ENCODE measurements around the gene CFAP45. TPM values are rescaled to one million over a fixed set of nuclear protein-coding genes. Genes with fewer than 3 reads are reported as not detected.

Gene CFAP45
- total and polyA plus RNA-seq, 7 donors = 0.04 to 0.42 (median 0.19) TPM; not detected in 3

GRCh38 chr1:159839116-159839849, 60.7 kb downstream of the CFAP45 start:
- ATAC-seq = no peak
- TF ChIP-seq, protein P1, sequence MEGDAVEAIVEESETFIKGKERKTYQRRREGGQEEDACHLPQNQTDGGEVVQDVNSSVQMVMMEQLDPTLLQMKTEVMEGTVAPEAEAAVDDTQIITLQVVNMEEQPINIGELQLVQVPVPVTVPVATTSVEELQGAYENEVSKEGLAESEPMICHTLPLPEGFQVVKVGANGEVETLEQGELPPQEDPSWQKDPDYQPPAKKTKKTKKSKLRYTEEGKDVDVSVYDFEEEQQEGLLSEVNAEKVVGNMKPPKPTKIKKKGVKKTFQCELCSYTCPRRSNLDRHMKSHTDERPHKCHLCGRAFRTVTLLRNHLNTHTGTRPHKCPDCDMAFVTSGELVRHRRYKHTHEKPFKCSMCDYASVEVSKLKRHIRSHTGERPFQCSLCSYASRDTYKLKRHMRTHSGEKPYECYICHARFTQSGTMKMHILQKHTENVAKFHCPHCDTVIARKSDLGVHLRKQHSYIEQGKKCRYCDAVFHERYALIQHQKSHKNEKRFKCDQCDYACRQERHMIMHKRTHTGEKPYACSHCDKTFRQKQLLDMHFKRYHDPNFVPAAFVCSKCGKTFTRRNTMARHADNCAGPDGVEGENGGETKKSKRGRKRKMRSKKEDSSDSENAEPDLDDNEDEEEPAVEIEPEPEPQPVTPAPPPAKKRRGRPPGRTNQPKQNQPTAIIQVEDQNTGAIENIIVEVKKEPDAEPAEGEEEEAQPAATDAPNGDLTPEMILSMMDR (IDR thresholded peaks at IDR 0.05) = no peak
- no peaks in the 10 kb centered on the region for H3K27me3 ChIP-seq (ENCODE audit: insufficient read depth in 3 of 3, low read length in 2 of 3)
- no peaks in the 10 kb centered on the region for H3K9me3 ChIP-seq
- H3K4me3 ChIP-seq = no peak overlapping the region
- H3K27ac ChIP-seq = no peak overlapping the region
- peaks cover 0 to 12% of the 10 kb centered on the region in 2 donors for H3K36me3 ChIP-seq (ENCODE audit: insufficient read depth in 1 of 2, low read depth in 1 of 2)
- H3K4me1 ChIP-seq = no peaks in the 10 kb centered on the region
- DNase-seq = no peak
- intact Hi-C loops (cut with DNase I) = no loop called here
- 90 to 95% (median 93%) methylated on average over 5 of the region's 5 CpGs for WGBS, 3 donors

DNA sequence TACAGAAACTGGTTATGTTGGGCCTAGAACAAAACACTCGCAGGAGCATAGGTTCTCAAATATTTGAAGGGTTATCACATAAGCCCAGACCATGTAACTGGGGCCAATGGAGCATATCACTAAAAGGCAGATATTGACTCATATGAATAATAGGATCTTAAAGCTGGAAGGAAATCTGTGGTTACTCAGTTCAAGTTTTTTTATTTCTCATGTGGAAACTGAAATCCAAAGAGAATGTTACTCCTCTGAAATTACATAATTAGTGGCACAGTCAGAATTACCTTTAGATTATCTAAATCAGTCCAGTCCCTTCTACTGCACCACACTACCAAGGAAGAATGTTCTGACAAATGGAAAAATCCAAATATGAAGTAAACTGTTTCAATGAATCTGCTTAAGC, 61.2 kb downstream of the CFAP45 start:
- H3K9me3 ChIP-seq = no peaks in the 10 kb centered on the region
- H3K36me3 ChIP-seq (ENCODE audit: insufficient read depth in 1 of 2, low read depth in 1 of 2) = peaks cover 0 to 12% of the 10 kb centered on the region in 2 donors
- H3K4me1 ChIP-seq = no peaks in the 10 kb centered on the region
- ATAC-seq (no peak), DNase-seq (no peak)
- TF ChIP-seq, protein P1 (IDR thresholded peaks at IDR 0.05) = no peak
- H3K27me3 ChIP-seq (ENCODE audit: insufficient read depth in 3 of 3, low read length in 2 of 3) = no peaks in the 10 kb centered on the region
- 92 to 100% (median 94%) methylated on average over 1 of the region's 1 CpG for whole genome bisulfite sequencing, 3 donors
- no peak overlapping the region for H3K4me3 ChIP-seq
- H3K27ac ChIP-seq = no peak overlapping the region
- intact Hi-C loops (cut with DNase I) = no loop called here

- DNase-seq (no peak), ATAC-seq (no peak)
- no peaks in the 10 kb centered on the region for H3K4me1 ChIP-seq
- no peaks in the 10 kb centered on the region for H3K27me3 ChIP-seq (ENCODE audit: insufficient read depth in 3 of 3, low read length in 2 of 3)
- intact Hi-C loops (cut with DNase I) = no loop called here
- no peaks in the 10 kb centered on the region for H3K9me3 ChIP-seq
- no peak overlapping the region for H3K4me3 ChIP-seq
- TF ChIP-seq, protein P1 (IDR thresholded peaks at IDR 0.05) = peak; percentile 12
- WGBS, 3 donors = 80 to 85% (median 82%) methylated on average over 8 of the region's 8 CpGs
- H3K27ac ChIP-seq = no peak overlapping the region
- H3K36me3 ChIP-seq (ENCODE audit: insufficient read depth in 1 of 2, low read depth in 1 of 2) = peaks cover 0 to 12% of the 10 kb centered on the region in 2 donors
Measured at GRCh38 chr1:159835862-159836525, 64.0 kb downstream of the CFAP45 start.

DNA sequence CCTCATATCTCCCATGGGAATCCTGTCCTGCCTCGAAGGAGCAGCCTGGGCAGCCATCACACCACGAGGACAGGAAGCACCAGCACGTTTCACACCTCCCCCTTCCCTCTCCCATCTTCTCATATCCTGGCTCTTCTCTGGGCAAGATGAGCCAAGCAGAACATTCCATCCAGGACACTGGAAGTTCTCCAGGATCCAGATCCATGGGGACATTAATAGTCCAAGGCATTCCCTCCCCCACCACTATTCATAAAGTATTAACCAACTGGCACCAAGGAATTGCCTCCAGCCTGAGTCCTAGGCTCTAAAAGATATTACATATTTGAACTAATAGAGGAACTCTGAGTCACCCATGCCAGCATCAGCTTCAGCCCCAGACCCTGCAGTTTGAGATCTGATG, 64.6 kb downstream of the CFAP45 start:
- Histone ChIP-seq H3K4me1 (no peaks in the 10 kb centered on the region), H3K9me3 (no peaks in the 10 kb centered on the region), H3K4me3 (no peak overlapping the region), H3K36me3 (ENCODE audit: insufficient read depth in 1 of 2, low read depth in 1 of 2) (peaks cover 0 to 9% of the 10 kb centered on the region in 2 donors), H3K27ac (no peak overlapping the region), H3K27me3 (ENCODE audit: insufficient read depth in 3 of 3, low read length in 2 of 3) (no peaks in the 10 kb centered on the region)
- peak in 1 of 4 donors; percentile 32 for ATAC-seq
- 9 to 37% (median 17%) methylated on average over 3 of the region's 3 CpGs for WGBS, 3 donors
- intact Hi-C loops (cut with DNase I) = no loop called here
- TF ChIP-seq, protein P1 (IDR thresholded peaks at IDR 0.05) = no peak
- no peak for DNase-seq

Data from psoas muscle (tissue), 8 donors.